B cell (primary cell): ENCODE results near the gene ALG9. TPM values are rescaled to one million over a fixed set of nuclear protein-coding genes. Genes with fewer than 3 reads are reported as not detected.

ENCODE experiments used
- ATAC-seq: fragments of 200-7000 bp; cut with Tn5 transposase; one replicate; pipeline ENCODE4 v1.10.0; 2021; ENCODE audit warnings: low read depth, mild to moderate bottlenecking, moderate number of reproducible peaks, moderate library complexity
- CTCF ChIA-PET: fragments of 350-600 bp; sonication (Branson Sonifier 250); formaldehyde crosslinking; loops from one replicate; lab custom pipeline; 2021; ENCODE audit warnings: antibody characterized with exemption, inconsistent platforms; lab: Charles Lee
- POLR2A ChIA-PET: fragments of 350-600 bp; sonication (Branson Sonifier 250); formaldehyde crosslinking; loops from one replicate; lab custom pipeline; 2021; ENCODE audit warnings: antibody characterized with exemption; lab: Charles Lee
- DNase-seq: peaks from one replicate; pipeline ENCODE4 v3.0.0; 2013
- H2AFZ ChIP-seq: 2 replicates; pipeline ENCODE4 v1.6.1; 2012; ENCODE audit warnings: mild to moderate bottlenecking, low read depth, low read length; ENCODE audit not compliant: insufficient read depth, poor library complexity, severe bottlenecking
- H3K27ac ChIP-seq, 2 donors: 1 replicate in 1 of 2; 2 replicates in 1 of 2; pipeline ENCODE4 v1.5.1; 2012 to 2013; ENCODE audit warnings: low read length in 2 of 2, mild to moderate bottlenecking in 2 of 2, moderate library complexity in 1 of 2
- H3K27me3 ChIP-seq, 4 experiments: fragments of 200-600 bp in 1 of 4; sonication (generic) in 1 of 4; replicated peaks in 1 of 4; 1 replicate in 2 of 4; 2 replicates in 2 of 4; pipeline versions ENCODE4 v1.6.1 to v1.7.0; 2013 to 2016; ENCODE audit warnings: low read length in 3 of 4, mild to moderate bottlenecking in 2 of 4, mixed read lengths in 1 of 4, moderate library complexity in 1 of 4; ENCODE audit not compliant: insufficient read depth in 4 of 4, control insufficient read depth in 3 of 4; ENCODE audit errors: control extremely low read depth in 1 of 4
- H3K36me3 ChIP-seq, 2 experiments: replicated peaks in 1 of 2; 1 replicate in 1 of 2; 2 replicates in 1 of 2; pipeline versions ENCODE4 v1.6.1 to v1.7.1; 2013; ENCODE audit warnings: low read length in 1 of 2; ENCODE audit not compliant: insufficient read depth in 2 of 2, control insufficient read depth in 1 of 2; ENCODE audit errors: control extremely low read depth in 1 of 2, extremely low read depth in 1 of 2
- H3K4me1 ChIP-seq, 2 donors: fragments of 200-600 bp in 1 of 2; sonication (generic) in 1 of 2; 1 replicate in 1 of 2; 2 replicates in 1 of 2; pipeline versions ENCODE4 v1.5.1 to v1.6.1; 2013 to 2017; ENCODE audit warnings: low read length in 2 of 2; ENCODE audit not compliant: control insufficient read depth in 2 of 2, insufficient read depth in 2 of 2
- H3K4me2 ChIP-seq: replicated peaks from 2 replicates; pipeline ENCODE3; 2012; ENCODE audit warnings: mild to moderate bottlenecking, low read depth, low read length; ENCODE audit not compliant: poor library complexity, severe bottlenecking
- H3K4me3 ChIP-seq, 5 experiments: fragments of 200-600 bp in 1 of 5; sonication (generic) in 1 of 5; 1 replicate in 3 of 5; 2 replicates in 2 of 5; pipeline versions ENCODE4 v1.5.1 to v1.7.0; 2011 to 2016; ENCODE audit warnings: low read length in 4 of 5, mild to moderate bottlenecking in 4 of 5, low read depth in 2 of 5, control low read depth in 1 of 5, moderate library complexity in 1 of 5; ENCODE audit not compliant: insufficient read depth in 1 of 5; ENCODE audit errors: control extremely low read depth in 1 of 5, extremely low read depth in 1 of 5
- H3K79me2 ChIP-seq: fragments of 200-600 bp; sonication (generic); one replicate; pipeline ENCODE4 v1.6.0; 2016; ENCODE audit warnings: low read length; ENCODE audit not compliant: control insufficient read depth, insufficient read depth
- H3K9ac ChIP-seq: fragments of 200-600 bp; sonication (generic); 2 replicates; pipeline ENCODE4 v1.6.1; 2017; ENCODE audit warnings: mild to moderate bottlenecking, low read length, moderate library complexity
- H3K9me3 ChIP-seq, 3 donors: one replicate each; pipeline versions ENCODE4 v1.6.1 to v1.7.1; 2013; ENCODE audit warnings: low read length in 2 of 3; ENCODE audit not compliant: control insufficient read depth in 2 of 3, insufficient read depth in 1 of 3; ENCODE audit errors: control extremely low read depth in 1 of 3
- H4K20me1 ChIP-seq: 2 replicates; pipeline ENCODE4 v1.6.0; 2012; ENCODE audit warnings: mild to moderate bottlenecking, low read length; ENCODE audit not compliant: insufficient read depth, control insufficient read depth, poor library complexity, severe bottlenecking
- H3K27ac Mint-ChIP-seq: one replicate; pipeline ENCODE4 v1.8.0; 2021; ENCODE audit warnings: mixed read lengths
- H3K27me3 Mint-ChIP-seq: one replicate; pipeline ENCODE4 v1.8.0; 2021; ENCODE audit warnings: mixed read lengths
- H3K4me1 Mint-ChIP-seq: one replicate; pipeline ENCODE4 v1.8.0; 2021; ENCODE audit warnings: mixed read lengths
- H3K4me3 Mint-ChIP-seq: one replicate; pipeline ENCODE4 v1.8.0; 2021; ENCODE audit warnings: mixed read lengths
- H3K9me3 Mint-ChIP-seq: one replicate; pipeline ENCODE4 v1.8.0; 2022; ENCODE audit warnings: mixed read lengths; ENCODE audit not compliant: insufficient read depth
- CTCF ChIP-seq: fragments of 200-600 bp; IDR thresholded peaks from one replicate; pipeline ENCODE4 v1.8.0; 2022; ENCODE audit warnings: antibody characterized with exemption, mild to moderate bottlenecking
- EZH2 ChIP-seq: IDR thresholded peaks from 2 replicates; pipeline ENCODE4 v1.6.1; 2012; ENCODE audit warnings: borderline replicate concordance, low read depth, mild to moderate bottlenecking, moderate library complexity, low read length; ENCODE audit not compliant: insufficient read depth, poor library complexity, severe bottlenecking
- WGBS: methylation state at CpG from one replicate; pipeline ENCODE4 v1.1.5; 2013; ENCODE audit warnings: missing lambda C conversion rate; ENCODE audit not compliant: insufficient coverage; 5-methylcytosine and 5-hydroxymethylcytosine counted together
- intact Hi-C: fragments of 100-400 bp; cut with micrococcal nuclease; formaldehyde crosslinking; loops from one replicate; pipeline ENCODE4 v1.10.0; 2022
- polyA plus RNA-seq: library from polyadenylated mRNA; depleted of rRNA; stranded (reverse); fragments of >200 nt; gene quantifications from 2 replicates; pipeline ENCODE4 v1.2.3, GENCODE V29; 2012
- total RNA-seq, 2 donors: library from RNA; stranded (reverse); fragments of 120-200 nt in 1 of 2; gene quantifications; 1 replicate in 1 of 2; 2 replicates in 1 of 2; pipeline versions ENCODE4 v1.2.3 to v1.2.4, GENCODE V29; 2013 to 2022

Gene ALG9
- total and polyA plus RNA-seq, 2 donors (not counting 1 experiment from before 2014, with no cell fraction given): 21.2 to 29.9 TPM

GRCh38 chr11:111916768-111917167 lies 45.4 kb upstream of the ALG9 start:
- Histone ChIP-seq H3K9me3 (no peaks in the 10 kb centered on the region), H3K79me2 (no peaks in the 10 kb centered on the region), H3K9ac (no peak overlapping the region), H3K36me3 (no peaks in the 10 kb centered on the region), H3K4me2 (no peak overlapping the region), H2AFZ (no peak overlapping the region), H4K20me1 (no peaks in the 10 kb centered on the region), H3K4me1 (no peaks in the 10 kb centered on the region), H3K4me3 (no peak overlapping the region), H3K27me3 (peaks cover 0 to 36% (median 17%) of the 10 kb centered on the region in 4 experiments), H3K27ac (no peak overlapping the region)
- TF ChIP-seq EZH2: no peak
- DNase-seq (no peak), ATAC-seq (no peak)
- Mint-ChIP-seq H3K9me3 (no peaks in the 10 kb centered on the region), H3K4me1 (no peaks in the 10 kb centered on the region), H3K4me3 (no peak overlapping the region), H3K27me3 (peaks cover 52% of the 10 kb centered on the region), H3K27ac (no peak overlapping the region)
- ChIA-PET CTCF (no interaction called here), POLR2A (no interaction called here)
- intact Hi-C loops: no loop called here
- 29% methylated on average over 1 of the region's 1 CpG for WGBS

DNA sequence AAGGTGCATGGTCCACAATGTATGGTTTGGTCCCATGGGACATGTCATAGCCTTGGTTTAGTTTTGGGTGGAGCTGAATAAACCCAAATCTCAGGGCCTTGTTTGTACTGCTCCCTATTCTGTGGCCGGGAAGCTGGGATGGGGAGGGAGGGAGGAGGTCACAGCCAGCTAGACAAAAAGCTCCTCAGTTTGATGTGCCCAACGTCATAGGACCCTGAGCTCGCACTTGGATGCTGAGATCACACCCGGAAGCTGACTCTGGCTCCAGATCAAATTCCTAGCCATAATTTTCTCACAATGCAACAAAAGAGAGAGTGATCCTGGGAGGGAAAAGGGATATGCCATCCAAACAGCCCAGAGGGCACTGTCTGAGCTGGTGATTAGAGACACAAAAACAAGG lies 42.6 kb upstream of the ALG9 start:
- Histone ChIP-seq H2AFZ (no peak overlapping the region), H3K9me3 (peaks cover 0 to 4% (median 0%) of the 10 kb centered on the region in 3 donors), H3K27ac (no peak overlapping the region), H3K79me2 (no peaks in the 10 kb centered on the region), H3K36me3 (no peaks in the 10 kb centered on the region), H3K9ac (no peak overlapping the region), H3K27me3 (peaks cover 0 to 46% (median 20%) of the 10 kb centered on the region in 4 experiments), H3K4me1 (no peaks in the 10 kb centered on the region), H3K4me2 (no peak overlapping the region), H3K4me3 (no peak overlapping the region), H4K20me1 (no peaks in the 10 kb centered on the region)
- Mint-ChIP-seq H3K4me1 (no peaks in the 10 kb centered on the region), H3K9me3 (no peaks in the 10 kb centered on the region), H3K27ac (no peak overlapping the region), H3K27me3 (peaks cover 62% of the 10 kb centered on the region), H3K4me3 (no peak overlapping the region)
- intact Hi-C loops: no loop called here
- POLR2A ChIA-PET: no interaction called here
- CTCF ChIA-PET: no interaction called here
- ATAC-seq: no peak
- TF ChIP-seq CTCF (no peak), EZH2 (no peak)
- WGBS: 100% methylated on average over 1 of the region's 4 CpGs
- no peak for DNase-seq
